Calu3 (cell line): ENCODE results near the gene BRI3. TPM values are rescaled to one million over a fixed set of nuclear protein-coding genes. Genes with fewer than 3 reads are reported as not detected.

ENCODE experiments used
- BruUV-seq: library from RNA; stranded (reverse); fragments of 400-500 nt; replicated peaks from 2 replicates; lab custom pipeline; 2021; lab: Mats Ljungman, UMichigan
- CTCF ChIA-PET: fragments of 300-600 bp; sonication (Branson Sonifier 250); formaldehyde crosslinking; loops from one replicate; lab custom pipeline; 2022; ENCODE audit warnings: antibody characterized with exemption; lab: Charles Lee
- DNase-seq: peaks from one replicate; pipeline ENCODE4 v3.0.0; 2022
- H3K27ac Mint-ChIP-seq: one replicate; pipeline ENCODE4 v1.8.0; 2022; ENCODE audit warnings: mixed read lengths; ENCODE audit not compliant: unreplicated experiment
- H3K27me3 Mint-ChIP-seq: one replicate; pipeline ENCODE4 v1.8.0; 2022; ENCODE audit warnings: mixed read lengths; ENCODE audit not compliant: unreplicated experiment
- H3K36me3 Mint-ChIP-seq: one replicate; pipeline ENCODE4 v1.8.0; 2022; ENCODE audit warnings: mild to moderate bottlenecking, moderate library complexity, mixed read lengths; ENCODE audit not compliant: insufficient read depth, unreplicated experiment
- H3K4me1 Mint-ChIP-seq: one replicate; pipeline ENCODE4 v1.8.0; 2022; ENCODE audit warnings: mild to moderate bottlenecking, low read depth, mixed read lengths; ENCODE audit not compliant: unreplicated experiment
- H3K4me3 Mint-ChIP-seq: one replicate; pipeline ENCODE4 v1.8.0; 2022; ENCODE audit warnings: mild to moderate bottlenecking, low read depth, moderate library complexity, mixed read lengths; ENCODE audit not compliant: unreplicated experiment
- H3K9me3 Mint-ChIP-seq: one replicate; pipeline ENCODE4 v1.8.0; 2022; ENCODE audit warnings: low read depth, mixed read lengths; ENCODE audit not compliant: unreplicated experiment
- intact Hi-C: fragments of 100-400 bp; cut with micrococcal nuclease; formaldehyde crosslinking; loops from one replicate; pipeline ENCODE4 v1.10.0; 2022; ENCODE audit not compliant: unreplicated experiment
- total RNA-seq: library from RNA; stranded (reverse); gene quantifications from 2 replicates; pipeline ENCODE4 v1.2.3, GENCODE V29; 2022
- TF ChIP-seq, protein P1 (sequence below): fragments of 200-600 bp; IDR thresholded peaks from one replicate; pipeline ENCODE4 v1.8.0; 2022; ENCODE audit warnings: antibody characterized with exemption; ENCODE audit not compliant: unreplicated experiment

BRI3 gene
- total RNA-seq, 1 experiment from 2014 or later, result 101 TPM

DNA sequence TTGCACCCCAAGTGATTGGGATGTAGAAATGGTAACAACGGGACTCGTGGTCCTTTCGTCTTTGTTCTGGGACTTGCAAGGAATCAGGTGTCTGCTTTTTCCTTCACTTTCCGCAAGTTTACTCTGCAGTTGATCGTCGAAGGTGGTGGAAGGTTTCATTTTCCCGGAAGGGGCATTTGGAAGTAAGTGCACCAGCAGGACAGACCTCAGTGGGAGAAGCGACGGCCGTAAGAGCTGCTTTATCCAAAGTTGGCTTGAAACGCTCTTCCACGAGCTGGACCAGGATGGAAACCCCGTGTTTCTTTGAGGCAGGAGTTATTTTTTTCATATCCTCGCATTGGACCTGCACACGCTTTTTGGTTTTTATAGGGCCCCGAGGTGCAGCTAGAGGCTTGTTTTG, 1.2 kb downstream of the BRI3 start:
- Mint-ChIP-seq H3K4me3 (peak overlapping the region; percentile 91), H3K9me3 (no peaks in the 10 kb centered on the region), H3K4me1 (peaks cover 30% of the 10 kb centered on the region), H3K27me3 (no peaks in the 10 kb centered on the region), H3K27ac (peak overlapping the region; percentile 91), H3K36me3 (peaks cover 54% of the 10 kb centered on the region)
- CTCF ChIA-PET, result no interaction called here
- TF ChIP-seq, protein P1, sequence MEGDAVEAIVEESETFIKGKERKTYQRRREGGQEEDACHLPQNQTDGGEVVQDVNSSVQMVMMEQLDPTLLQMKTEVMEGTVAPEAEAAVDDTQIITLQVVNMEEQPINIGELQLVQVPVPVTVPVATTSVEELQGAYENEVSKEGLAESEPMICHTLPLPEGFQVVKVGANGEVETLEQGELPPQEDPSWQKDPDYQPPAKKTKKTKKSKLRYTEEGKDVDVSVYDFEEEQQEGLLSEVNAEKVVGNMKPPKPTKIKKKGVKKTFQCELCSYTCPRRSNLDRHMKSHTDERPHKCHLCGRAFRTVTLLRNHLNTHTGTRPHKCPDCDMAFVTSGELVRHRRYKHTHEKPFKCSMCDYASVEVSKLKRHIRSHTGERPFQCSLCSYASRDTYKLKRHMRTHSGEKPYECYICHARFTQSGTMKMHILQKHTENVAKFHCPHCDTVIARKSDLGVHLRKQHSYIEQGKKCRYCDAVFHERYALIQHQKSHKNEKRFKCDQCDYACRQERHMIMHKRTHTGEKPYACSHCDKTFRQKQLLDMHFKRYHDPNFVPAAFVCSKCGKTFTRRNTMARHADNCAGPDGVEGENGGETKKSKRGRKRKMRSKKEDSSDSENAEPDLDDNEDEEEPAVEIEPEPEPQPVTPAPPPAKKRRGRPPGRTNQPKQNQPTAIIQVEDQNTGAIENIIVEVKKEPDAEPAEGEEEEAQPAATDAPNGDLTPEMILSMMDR, result no peak
- BruUV-seq, result TSS peak; percentile 84
- DNase-seq, result no peak
- intact Hi-C loops, result loop anchor here (10.0 kb wide), 1 partner anchor 72 kb away; no protein-coding TSS in a partner anchor

DNA sequence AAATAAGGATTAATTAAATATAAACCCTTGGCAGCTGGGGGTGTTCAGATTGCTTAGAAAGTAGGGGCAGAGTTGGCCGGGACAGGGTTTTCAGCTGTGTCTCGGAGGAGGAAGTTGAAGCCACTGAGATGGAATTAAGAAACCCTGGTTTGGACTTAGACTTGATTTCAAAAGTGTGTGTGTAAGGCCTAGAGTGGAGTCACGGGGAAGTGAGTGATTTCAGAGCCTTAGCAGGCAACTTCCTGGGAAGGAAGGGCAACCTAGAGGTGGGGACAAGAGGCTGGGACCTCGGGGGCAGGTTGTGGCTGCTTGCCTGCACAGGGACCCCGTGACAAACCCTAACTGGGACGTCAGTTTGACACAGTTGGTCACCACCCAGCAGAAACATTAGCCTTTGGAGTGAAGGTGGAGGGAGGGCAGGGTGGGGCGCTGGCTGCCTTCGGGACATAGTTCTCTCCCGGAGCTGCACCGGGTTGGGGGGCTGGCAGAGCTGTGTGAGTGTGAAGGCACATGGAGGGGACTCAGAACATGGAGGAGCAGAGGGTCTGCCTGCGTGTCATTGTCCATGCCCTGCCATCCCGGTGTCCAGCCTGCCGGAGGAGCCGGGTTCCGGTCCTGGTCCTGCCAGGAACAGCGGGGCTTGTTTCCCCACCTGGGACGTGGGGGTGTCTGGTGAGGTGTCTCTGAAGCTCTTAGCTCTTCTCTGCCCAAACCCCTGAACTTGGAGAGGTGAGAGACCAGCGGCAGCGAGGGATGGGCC, 1.8 kb downstream of the BRI3 start:
- no peaks in the 10 kb centered on the region for H3K9me3 Mint-ChIP-seq
- H3K27me3 Mint-ChIP-seq, result no peaks in the 10 kb centered on the region
- H3K4me3 Mint-ChIP-seq, result peak overlapping the region; percentile 91
- TF ChIP-seq, protein P1, result no peak
- H3K36me3 Mint-ChIP-seq, result peaks cover 60% of the 10 kb centered on the region
- intact Hi-C loops, result loop anchor here (10.0 kb wide), 1 partner anchor 71 kb away; no protein-coding TSS in a partner anchor
- CTCF ChIA-PET, result interaction anchor here (0.6 kb wide), 1 partner anchor 60 kb away, joined by 4 read pairs; no protein-coding TSS in a partner anchor
- peak overlapping the region; percentile 91 for H3K27ac Mint-ChIP-seq
- H3K4me1 Mint-ChIP-seq, result peaks cover 30% of the 10 kb centered on the region
- no TSS peak for BruUV-seq
- DNase-seq, result no peak

DNA sequence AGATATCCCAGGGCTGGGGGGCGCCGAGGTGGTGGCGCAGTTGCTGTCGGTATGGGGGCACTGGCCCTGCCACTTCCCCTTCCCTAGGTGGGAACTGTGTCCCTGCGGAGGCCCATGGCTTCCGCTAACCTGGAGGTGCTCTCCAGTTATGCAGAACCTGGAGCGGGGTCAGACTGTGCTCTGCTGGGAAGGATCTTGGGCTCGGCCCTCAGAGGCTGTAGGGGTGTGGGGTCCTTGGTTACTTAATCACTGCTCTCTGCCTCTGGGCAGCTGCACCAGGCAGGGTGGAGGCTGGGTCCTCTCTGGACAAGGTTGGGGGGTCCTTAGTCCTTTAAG, 2.4 kb downstream of the BRI3 start:
- DNase-seq, result no peak
- CTCF ChIA-PET, result interaction anchor here (0.6 kb wide), 1 partner anchor 60 kb away, joined by 4 read pairs; no protein-coding TSS in a partner anchor
- H3K4me1 Mint-ChIP-seq, result peaks cover 25% of the 10 kb centered on the region

DNA sequence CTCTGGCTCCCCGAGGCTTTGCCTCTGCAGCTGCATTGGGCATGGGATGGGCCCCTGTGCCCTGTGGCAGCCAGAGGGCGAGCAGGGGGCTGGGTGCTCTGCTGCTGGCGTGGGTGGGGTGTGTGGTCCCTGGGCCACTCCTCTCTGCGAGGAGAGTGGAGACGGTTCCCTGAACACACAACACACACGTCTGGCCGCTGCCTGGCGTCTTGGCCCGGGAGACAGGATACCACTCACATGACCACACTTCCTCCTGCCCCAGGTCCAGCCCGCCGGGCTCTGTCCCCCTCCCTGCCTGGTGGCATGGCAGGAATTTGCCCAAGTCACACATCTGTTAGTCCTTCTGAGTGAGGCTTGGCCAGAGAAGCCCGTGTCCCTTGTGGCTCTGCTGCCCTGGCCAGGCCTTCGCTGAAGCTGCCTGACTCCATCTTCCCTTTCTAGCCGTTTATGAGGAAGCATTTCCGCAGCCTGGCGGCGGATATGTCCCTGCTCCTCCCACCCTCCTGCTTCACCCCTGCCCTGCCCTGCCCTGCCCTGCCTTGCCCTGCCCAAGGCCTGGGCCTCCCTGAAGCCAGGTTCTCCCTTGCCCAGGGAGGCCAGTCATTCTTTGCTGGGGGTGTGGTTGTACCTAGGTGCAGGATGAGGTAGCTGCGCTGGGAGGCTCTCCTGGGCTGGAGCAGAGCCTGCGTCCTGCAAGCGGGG, 3.0 kb downstream of the BRI3 start:
- peak overlapping the region; percentile 91 for H3K27ac Mint-ChIP-seq
- H3K36me3 Mint-ChIP-seq, result peaks cover 72% of the 10 kb centered on the region
- peak; percentile 71 for DNase-seq
- no peaks in the 10 kb centered on the region for H3K27me3 Mint-ChIP-seq
- CTCF ChIA-PET, result interaction anchor here (0.6 to 1.0 kb wide), 2 partner anchors 59 to 73 kb away, joined by 3 to 4 read pairs; no protein-coding TSS in a partner anchor
- intact Hi-C loops, result loop anchor here (10.0 kb wide), 1 partner anchor 70 kb away; no protein-coding TSS in a partner anchor
- no TSS peak for BruUV-seq
- H3K4me3 Mint-ChIP-seq, result peak overlapping the region; percentile 91
- H3K4me1 Mint-ChIP-seq, result peaks cover 25% of the 10 kb centered on the region
- TF ChIP-seq, protein P1, result no peak
- no peaks in the 10 kb centered on the region for H3K9me3 Mint-ChIP-seq

More for the DNA sequence above, 2.4 kb downstream of the BRI3 start:
- Mint-ChIP-seq H3K27ac (peak overlapping the region; percentile 91), H3K4me3 (peak overlapping the region; percentile 91), H3K36me3 (peaks cover 66% of the 10 kb centered on the region), H3K27me3 (no peaks in the 10 kb centered on the region), H3K9me3 (no peaks in the 10 kb centered on the region)
- TF ChIP-seq, protein P1, result no peak
- intact Hi-C loops, result loop anchor here (10.0 kb wide), 1 partner anchor 71 kb away; no protein-coding TSS in a partner anchor
- BruUV-seq, result no TSS peak
